Right lobe of liver (tissue), 4 donors: Measurements from ENCODE around the gene D2HGDH.

Experiments
- POLR2A ChIP-seq: fragments of 450-650 bp; IDR thresholded peaks from one replicate; pipeline ENCODE4 v1.6.1; 2017; ENCODE audit warnings: antibody characterized with exemption, mild to moderate bottlenecking
- TF ChIP-seq, protein P1 (sequence below), 4 donors: fragments of 200-600 bp in 3 of 4; fragments of 450-650 bp in 1 of 4; IDR thresholded peaks; one replicate each; pipeline versions ENCODE4 v1.5.1 to v1.8.0; 2016 to 2022; ENCODE audit warnings: antibody characterized with exemption in 4 of 4, mild to moderate bottlenecking in 2 of 4
- donor health status: DM: no; HTN: no; CAD: no.
- donor health status: DM: no; HTN: no; CAD: no.
- donor health status: DM: no; HTN: yes; CAD: no.

DNA sequence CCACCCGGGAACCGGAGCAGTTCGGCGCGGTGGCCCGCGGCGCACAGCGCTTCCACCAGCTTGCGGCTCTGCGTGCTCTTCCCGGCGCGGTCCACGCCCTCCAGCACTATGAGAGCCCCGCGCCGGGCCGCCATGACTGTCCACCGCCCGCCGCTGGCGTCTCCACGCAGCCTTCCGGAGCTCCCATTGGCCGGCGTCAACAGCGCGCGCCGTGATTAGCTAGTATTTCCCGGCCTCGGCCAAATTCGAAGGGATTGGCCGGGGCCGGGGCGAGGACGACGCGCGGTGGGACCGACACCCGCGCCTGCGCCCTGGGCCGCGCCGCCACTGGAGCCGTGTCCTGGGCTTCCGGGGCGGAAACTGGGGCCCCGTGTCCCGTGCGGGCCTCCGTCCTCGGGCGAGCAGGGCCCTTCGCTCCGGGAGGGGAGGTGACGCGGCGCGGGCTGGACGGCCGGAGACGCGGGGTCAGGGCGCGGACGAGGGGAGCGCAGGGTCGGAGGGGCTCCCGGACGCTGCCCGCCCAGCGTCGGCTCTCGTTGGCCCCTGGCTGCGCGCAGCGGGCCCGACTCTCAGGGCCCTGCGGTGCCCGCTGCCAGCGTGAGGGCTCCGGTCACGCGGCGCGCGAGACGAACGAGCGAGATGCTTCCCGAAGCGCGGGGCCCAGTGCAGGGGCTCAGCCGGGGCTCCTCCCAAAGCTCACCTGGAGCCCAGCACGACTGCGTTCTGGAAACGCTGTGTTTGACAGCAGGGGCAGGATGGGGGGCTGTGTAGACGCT is 47.6 kb upstream of the D2HGDH start, which contains the start of gene DTYMK:
- TF ChIP-seq, protein P1, sequence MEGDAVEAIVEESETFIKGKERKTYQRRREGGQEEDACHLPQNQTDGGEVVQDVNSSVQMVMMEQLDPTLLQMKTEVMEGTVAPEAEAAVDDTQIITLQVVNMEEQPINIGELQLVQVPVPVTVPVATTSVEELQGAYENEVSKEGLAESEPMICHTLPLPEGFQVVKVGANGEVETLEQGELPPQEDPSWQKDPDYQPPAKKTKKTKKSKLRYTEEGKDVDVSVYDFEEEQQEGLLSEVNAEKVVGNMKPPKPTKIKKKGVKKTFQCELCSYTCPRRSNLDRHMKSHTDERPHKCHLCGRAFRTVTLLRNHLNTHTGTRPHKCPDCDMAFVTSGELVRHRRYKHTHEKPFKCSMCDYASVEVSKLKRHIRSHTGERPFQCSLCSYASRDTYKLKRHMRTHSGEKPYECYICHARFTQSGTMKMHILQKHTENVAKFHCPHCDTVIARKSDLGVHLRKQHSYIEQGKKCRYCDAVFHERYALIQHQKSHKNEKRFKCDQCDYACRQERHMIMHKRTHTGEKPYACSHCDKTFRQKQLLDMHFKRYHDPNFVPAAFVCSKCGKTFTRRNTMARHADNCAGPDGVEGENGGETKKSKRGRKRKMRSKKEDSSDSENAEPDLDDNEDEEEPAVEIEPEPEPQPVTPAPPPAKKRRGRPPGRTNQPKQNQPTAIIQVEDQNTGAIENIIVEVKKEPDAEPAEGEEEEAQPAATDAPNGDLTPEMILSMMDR (IDR thresholded peaks at IDR 0.05), result no peak
- TF ChIP-seq POLR2A, result peak; percentile 91
